ENCODE measurements around the gene RHBDL2. TPM values are rescaled to one million over a fixed set of nuclear protein-coding genes. Genes with fewer than 3 reads are reported as not detected.

RHBDL2 gene
- total and polyA plus RNA-seq, 2 of the 13 experiments (the other 11 are each of a cell fraction or from before 2014, with no cell fraction given): 3.3 to 5.4 TPM

DNA sequence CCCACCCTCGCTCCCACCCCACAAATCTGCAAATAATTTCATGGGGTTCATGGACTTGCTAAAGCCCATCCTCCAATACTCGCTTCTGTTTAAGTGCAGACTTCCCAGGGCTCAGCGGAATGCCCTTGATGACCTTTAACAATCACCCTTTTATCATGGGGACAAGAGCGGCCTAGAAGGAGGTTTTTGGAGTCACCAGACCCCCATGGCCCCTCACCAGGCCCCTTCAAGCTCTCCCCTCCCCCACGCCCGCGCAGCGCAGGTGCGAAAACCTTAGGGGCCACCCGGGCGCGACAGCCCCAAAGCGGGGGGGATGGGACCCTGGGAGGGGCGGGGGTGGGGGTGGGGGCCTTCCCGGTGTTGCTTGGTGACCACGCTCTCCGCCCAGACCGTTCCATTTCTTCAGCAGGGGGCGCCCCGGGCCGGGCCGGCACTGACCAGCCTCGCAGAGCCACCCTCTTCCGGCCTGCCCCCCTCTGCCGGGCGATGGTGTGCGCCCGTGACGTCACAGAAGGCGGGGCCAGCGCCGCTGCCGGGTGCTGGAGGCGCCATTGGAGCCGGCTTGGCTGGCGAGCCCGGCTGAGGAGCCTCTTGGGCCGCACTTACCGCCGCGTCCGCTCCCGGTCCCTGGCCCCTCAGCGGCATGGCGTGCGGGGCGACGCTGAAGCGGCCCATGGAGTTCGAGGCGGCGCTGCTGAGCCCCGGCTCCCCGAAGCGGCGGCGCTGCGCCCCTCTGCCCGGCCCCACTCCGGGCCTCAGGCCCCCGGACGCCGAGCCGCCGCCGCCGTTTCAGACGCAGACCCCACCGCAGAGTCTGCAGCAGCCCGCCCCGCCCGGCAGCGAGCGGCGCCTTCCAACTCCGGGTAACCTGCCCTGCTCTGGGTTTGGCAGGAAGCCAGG lies 49.4 kb upstream of the RHBDL2 start, which contains the start of gene AKIRIN1 (continued):
- TF ChIP-seq, protein P1, sequence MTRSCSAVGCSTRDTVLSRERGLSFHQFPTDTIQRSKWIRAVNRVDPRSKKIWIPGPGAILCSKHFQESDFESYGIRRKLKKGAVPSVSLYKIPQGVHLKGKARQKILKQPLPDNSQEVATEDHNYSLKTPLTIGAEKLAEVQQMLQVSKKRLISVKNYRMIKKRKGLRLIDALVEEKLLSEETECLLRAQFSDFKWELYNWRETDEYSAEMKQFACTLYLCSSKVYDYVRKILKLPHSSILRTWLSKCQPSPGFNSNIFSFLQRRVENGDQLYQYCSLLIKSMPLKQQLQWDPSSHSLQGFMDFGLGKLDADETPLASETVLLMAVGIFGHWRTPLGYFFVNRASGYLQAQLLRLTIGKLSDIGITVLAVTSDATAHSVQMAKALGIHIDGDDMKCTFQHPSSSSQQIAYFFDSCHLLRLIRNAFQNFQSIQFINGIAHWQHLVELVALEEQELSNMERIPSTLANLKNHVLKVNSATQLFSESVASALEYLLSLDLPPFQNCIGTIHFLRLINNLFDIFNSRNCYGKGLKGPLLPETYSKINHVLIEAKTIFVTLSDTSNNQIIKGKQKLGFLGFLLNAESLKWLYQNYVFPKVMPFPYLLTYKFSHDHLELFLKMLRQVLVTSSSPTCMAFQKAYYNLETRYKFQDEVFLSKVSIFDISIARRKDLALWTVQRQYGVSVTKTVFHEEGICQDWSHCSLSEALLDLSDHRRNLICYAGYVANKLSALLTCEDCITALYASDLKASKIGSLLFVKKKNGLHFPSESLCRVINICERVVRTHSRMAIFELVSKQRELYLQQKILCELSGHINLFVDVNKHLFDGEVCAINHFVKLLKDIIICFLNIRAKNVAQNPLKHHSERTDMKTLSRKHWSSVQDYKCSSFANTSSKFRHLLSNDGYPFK (CRISPR knock-in tag; IDR thresholded peaks at IDR 0.05; ENCODE audit: borderline replicate concordance): peak; percentile 33; the same call in 1 of the 2 replicates
- TF ChIP-seq, protein P2, sequence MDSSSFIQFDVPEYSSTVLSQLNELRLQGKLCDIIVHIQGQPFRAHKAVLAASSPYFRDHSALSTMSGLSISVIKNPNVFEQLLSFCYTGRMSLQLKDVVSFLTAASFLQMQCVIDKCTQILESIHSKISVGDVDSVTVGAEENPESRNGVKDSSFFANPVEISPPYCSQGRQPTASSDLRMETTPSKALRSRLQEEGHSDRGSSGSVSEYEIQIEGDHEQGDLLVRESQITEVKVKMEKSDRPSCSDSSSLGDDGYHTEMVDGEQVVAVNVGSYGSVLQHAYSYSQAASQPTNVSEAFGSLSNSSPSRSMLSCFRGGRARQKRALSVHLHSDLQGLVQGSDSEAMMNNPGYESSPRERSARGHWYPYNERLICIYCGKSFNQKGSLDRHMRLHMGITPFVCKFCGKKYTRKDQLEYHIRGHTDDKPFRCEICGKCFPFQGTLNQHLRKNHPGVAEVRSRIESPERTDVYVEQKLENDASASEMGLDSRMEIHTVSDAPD (CRISPR knock-in tag; IDR thresholded peaks at IDR 0.05): 0 out of 2 replicates have a peak, but pooled peaks have one; percentile 43
- no peak; the same call in 1 of the 2 replicates for TF ChIP-seq RARA (CRISPR knock-in tag; IDR thresholded peaks at IDR 0.05)
- TF ChIP-seq HIVEP1 (CRISPR knock-in tag; IDR thresholded peaks at IDR 0.05): no peak
- TF ChIP-seq, protein P3, sequence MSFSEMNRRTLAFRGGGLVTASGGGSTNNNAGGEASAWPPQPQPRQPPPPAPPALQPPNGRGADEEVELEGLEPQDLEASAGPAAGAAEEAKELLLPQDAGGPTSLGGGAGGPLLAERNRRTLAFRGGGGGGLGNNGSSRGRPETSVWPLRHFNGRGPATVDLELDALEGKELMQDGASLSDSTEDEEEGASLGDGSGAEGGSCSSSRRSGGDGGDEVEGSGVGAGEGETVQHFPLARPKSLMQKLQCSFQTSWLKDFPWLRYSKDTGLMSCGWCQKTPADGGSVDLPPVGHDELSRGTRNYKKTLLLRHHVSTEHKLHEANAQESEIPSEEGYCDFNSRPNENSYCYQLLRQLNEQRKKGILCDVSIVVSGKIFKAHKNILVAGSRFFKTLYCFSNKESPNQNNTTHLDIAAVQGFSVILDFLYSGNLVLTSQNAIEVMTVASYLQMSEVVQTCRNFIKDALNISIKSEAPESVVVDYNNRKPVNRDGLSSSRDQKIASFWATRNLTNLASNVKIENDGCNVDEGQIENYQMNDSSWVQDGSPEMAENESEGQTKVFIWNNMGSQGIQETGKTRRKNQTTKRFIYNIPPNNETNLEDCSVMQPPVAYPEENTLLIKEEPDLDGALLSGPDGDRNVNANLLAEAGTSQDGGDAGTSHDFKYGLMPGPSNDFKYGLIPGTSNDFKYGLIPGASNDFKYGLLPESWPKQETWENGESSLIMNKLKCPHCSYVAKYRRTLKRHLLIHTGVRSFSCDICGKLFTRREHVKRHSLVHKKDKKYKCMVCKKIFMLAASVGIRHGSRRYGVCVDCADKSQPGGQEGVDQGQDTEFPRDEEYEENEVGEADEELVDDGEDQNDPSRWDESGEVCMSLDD (CRISPR knock-in tag; IDR thresholded peaks at IDR 0.05; ENCODE audit: borderline replicate concordance): no peak
- TF ChIP-seq MED8 (CRISPR knock-in tag; IDR thresholded peaks at IDR 0.05; ENCODE audit: insufficient replicate concordance): peak; percentile 82
- peak; percentile 77 for TF ChIP-seq PHF5A (CRISPR knock-in tag; IDR thresholded peaks at IDR 0.05; ENCODE audit: low read depth, unreplicated experiment)
- TF ChIP-seq, protein P4, sequence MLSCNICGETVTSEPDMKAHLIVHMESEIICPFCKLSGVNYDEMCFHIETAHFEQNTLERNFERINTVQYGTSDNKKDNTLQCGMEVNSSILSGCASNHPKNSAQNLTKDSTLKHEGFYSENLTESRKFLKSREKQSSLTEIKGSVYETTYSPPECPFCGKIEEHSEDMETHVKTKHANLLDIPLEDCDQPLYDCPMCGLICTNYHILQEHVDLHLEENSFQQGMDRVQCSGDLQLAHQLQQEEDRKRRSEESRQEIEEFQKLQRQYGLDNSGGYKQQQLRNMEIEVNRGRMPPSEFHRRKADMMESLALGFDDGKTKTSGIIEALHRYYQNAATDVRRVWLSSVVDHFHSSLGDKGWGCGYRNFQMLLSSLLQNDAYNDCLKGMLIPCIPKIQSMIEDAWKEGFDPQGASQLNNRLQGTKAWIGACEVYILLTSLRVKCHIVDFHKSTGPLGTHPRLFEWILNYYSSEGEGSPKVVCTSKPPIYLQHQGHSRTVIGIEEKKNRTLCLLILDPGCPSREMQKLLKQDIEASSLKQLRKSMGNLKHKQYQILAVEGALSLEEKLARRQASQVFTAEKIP (CRISPR knock-in tag; IDR thresholded peaks at IDR 0.05; ENCODE audit: borderline replicate concordance): no peak
- TF ChIP-seq, protein P5, sequence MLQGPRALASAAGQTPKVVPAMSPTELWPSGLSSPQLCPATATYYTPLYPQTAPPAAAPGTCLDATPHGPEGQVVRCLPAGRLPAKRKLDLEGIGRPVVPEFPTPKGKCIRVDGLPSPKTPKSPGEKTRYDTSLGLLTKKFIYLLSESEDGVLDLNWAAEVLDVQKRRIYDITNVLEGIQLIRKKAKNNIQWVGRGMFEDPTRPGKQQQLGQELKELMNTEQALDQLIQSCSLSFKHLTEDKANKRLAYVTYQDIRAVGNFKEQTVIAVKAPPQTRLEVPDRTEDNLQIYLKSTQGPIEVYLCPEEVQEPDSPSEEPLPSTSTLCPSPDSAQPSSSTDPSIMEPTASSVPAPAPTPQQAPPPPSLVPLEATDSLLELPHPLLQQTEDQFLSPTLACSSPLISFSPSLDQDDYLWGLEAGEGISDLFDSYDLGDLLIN (CRISPR knock-in tag; IDR thresholded peaks at IDR 0.05; ENCODE audit: borderline replicate concordance): no peak
- no peak for TF ChIP-seq ARHGAP35 (CRISPR knock-in tag; IDR thresholded peaks at IDR 0.05; ENCODE audit: borderline replicate concordance)
- 0 out of 2 replicates have a peak, but pooled peaks have one; percentile 51 for TF ChIP-seq GFI1 (CRISPR knock-in tag; IDR thresholded peaks at IDR 0.05; ENCODE audit: borderline replicate concordance)
- no peak for TF ChIP-seq JUNB (CRISPR knock-in tag; IDR thresholded peaks at IDR 0.05; ENCODE audit: borderline replicate concordance)
- TF ChIP-seq TRIM24 (CRISPR knock-in tag; IDR thresholded peaks at IDR 0.05): no peak
- TF ChIP-seq RBAK (CRISPR knock-in tag; IDR thresholded peaks at IDR 0.05): no peak
- TF ChIP-seq PHF8 (CRISPR knock-in tag; IDR thresholded peaks at IDR 0.05): peak; percentile 76
- peak; percentile 80 for TF ChIP-seq RAD21 (CRISPR knock-in tag; IDR thresholded peaks at IDR 0.05)
- peak; percentile 87 for TF ChIP-seq ELF1 (CRISPR knock-in tag; IDR thresholded peaks at IDR 0.05)
- TF ChIP-seq FOXO1 (CRISPR knock-in tag; IDR thresholded peaks at IDR 0.05): peak; percentile 39; the same call in 1 of the 2 replicates
